K562 (cell line): ENCODE results near the gene FBLN2.

Experiments
- EP300 ChIP-seq: IDR thresholded peaks from 2 replicates; pipeline ENCODE4 v1.6.1; 2012; ENCODE audit warnings: low read length, improper control_type of control experiment
- EZH2 ChIP-seq: IDR thresholded peaks from 2 replicates; pipeline ENCODE4 v1.6.1; 2012; ENCODE audit warnings: low read depth, mild to moderate bottlenecking, inconsistent platforms, low read length, borderline replicate concordance
- JUND ChIP-seq, 2 experiments: IDR thresholded peaks; 2 replicates in 1 of 2; 3 replicates in 1 of 2; pipeline ENCODE4 v1.6.1; 2011; ENCODE audit warnings: borderline replicate concordance in 2 of 2, low read depth in 2 of 2, low read length in 2 of 2, improper control_type of control experiment in 1 of 2, missing biosample characterization in 1 of 2, missing genetic modification characterization in 1 of 2, missing genetic modification reagents in 1 of 2
- STAT6 ChIP-seq: sonication (generic); formaldehyde crosslinking; IDR thresholded peaks from 2 replicates; pipeline ENCODE4 v1.8.1; 2023; ENCODE audit warnings: mild to moderate bottlenecking, missing genetic modification reagents
- ZNF133 ChIP-seq: fragments of 250-450 bp; sonication (Bioruptor Pico); IDR thresholded peaks from 2 replicates; pipeline ENCODE4 v1.4.0; 2020; ENCODE audit warnings: mild to moderate bottlenecking
- TF ChIP-seq, protein P1 (sequence below), 3 experiments: IDR thresholded peaks in 2 of 3; conservative IDR thresholded peaks in 1 of 3; 2 replicates each; pipeline ENCODE4 v1.5.1; 2011 to 2012; ENCODE audit warnings: low read length in 3 of 3, mild to moderate bottlenecking in 3 of 3, control low read depth in 2 of 3, improper control_type of control experiment in 1 of 3, inconsistent platforms in 1 of 3, low read depth in 1 of 3, mixed read lengths in 1 of 3, moderate library complexity in 1 of 3; ENCODE audit not compliant: insufficient read depth in 2 of 3

DNA sequence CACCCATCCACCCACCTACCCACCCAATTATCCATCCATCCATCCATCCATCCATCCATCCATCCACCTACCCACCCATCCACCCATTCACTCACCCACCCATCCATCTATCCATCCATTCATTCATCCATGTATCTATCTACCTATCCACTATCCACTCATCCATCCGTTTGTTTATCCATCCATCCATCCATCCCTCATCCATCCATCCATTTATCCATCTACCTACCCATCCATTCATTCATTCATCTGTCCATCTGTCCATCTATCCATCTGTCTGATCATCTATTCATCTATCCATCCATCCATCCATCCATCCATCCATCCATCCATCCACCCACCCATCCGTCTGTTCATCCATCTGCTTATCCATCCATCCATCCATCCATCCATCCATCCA, 65.7 kb downstream of the FBLN2 start:
- no peak for TF ChIP-seq JUND (IDR thresholded peaks at IDR 0.05; ENCODE audit: borderline replicate concordance, low read depth, low read length)
- no peak for TF ChIP-seq JUND (tag; IDR thresholded peaks at IDR 0.05; ENCODE audit: borderline replicate concordance, low read depth, low read length)
- TF ChIP-seq EP300: no peak
- no peak for TF ChIP-seq ZNF133 (CRISPR knock-in tag)
- no peak for TF ChIP-seq EZH2
- TF ChIP-seq STAT6 (CRISPR knock-in tag): no peak
- TF ChIP-seq, protein P1, sequence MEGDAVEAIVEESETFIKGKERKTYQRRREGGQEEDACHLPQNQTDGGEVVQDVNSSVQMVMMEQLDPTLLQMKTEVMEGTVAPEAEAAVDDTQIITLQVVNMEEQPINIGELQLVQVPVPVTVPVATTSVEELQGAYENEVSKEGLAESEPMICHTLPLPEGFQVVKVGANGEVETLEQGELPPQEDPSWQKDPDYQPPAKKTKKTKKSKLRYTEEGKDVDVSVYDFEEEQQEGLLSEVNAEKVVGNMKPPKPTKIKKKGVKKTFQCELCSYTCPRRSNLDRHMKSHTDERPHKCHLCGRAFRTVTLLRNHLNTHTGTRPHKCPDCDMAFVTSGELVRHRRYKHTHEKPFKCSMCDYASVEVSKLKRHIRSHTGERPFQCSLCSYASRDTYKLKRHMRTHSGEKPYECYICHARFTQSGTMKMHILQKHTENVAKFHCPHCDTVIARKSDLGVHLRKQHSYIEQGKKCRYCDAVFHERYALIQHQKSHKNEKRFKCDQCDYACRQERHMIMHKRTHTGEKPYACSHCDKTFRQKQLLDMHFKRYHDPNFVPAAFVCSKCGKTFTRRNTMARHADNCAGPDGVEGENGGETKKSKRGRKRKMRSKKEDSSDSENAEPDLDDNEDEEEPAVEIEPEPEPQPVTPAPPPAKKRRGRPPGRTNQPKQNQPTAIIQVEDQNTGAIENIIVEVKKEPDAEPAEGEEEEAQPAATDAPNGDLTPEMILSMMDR (IDR thresholded peaks at IDR 0.05 in 2 of 3, conservative IDR thresholded peaks at IDR 0.05 in 1 of 3; ENCODE audit: insufficient read depth in 2 of 3, low read depth in 1 of 3, low read length in 3 of 3): no peak
